Natural killer cell (primary cell): ENCODE results near the gene PSMA5. TPM values are rescaled to one million over a fixed set of nuclear protein-coding genes. Genes with fewer than 3 reads are reported as not detected.
"Not testable (repeated sequence)": the region's sequence is repeated elsewhere in the genome, so short reads cannot be mapped to it uniquely, and the experiment has no call there.

Experiments used
- ATAC-seq, 3 donors: fragments of 150-1000 bp in 2 of 3; fragments of 200-7000 bp in 1 of 3; cut with Tn5 transposase; 1 replicate in 1 of 3; 2 replicates in 2 of 3; pipeline ENCODE4 v1.10.0; 2021; ENCODE audit warnings: mild to moderate bottlenecking in 2 of 3, moderate library complexity in 2 of 3
- DNase-seq, 2 donors: peaks; one replicate each; pipeline versions ENCODE4 v3.0.0 to v3.0.0-alpha.2; 2013 to 2021; ENCODE audit warnings: mixed read lengths in 1 of 2
- H3K27ac ChIP-seq: one replicate; pipeline ENCODE4 v1.5.1; 2013; ENCODE audit warnings: mild to moderate bottlenecking, low read length
- H3K27me3 ChIP-seq: one replicate; pipeline ENCODE4 v1.6.1; 2013; ENCODE audit warnings: low read length; ENCODE audit not compliant: control insufficient read depth, insufficient read depth
- H3K36me3 ChIP-seq: one replicate; pipeline ENCODE4 v1.6.1; 2013; ENCODE audit warnings: low read length; ENCODE audit not compliant: control insufficient read depth, insufficient read depth
- H3K4me1 ChIP-seq: one replicate; pipeline ENCODE4 v1.6.1; 2013; ENCODE audit warnings: low read length; ENCODE audit not compliant: control insufficient read depth, insufficient read depth
- H3K4me3 ChIP-seq: one replicate; pipeline ENCODE4 v1.5.1; 2013; ENCODE audit warnings: low read length
- H3K9me3 ChIP-seq: one replicate; pipeline ENCODE4 v1.6.1; 2013; ENCODE audit warnings: low read length; ENCODE audit not compliant: control insufficient read depth, insufficient read depth
- H3K27ac Mint-ChIP-seq, 2 donors: one replicate each; pipeline ENCODE4 v1.8.0; 2022; ENCODE audit warnings: mild to moderate bottlenecking in 2 of 2, mixed read lengths in 2 of 2, moderate library complexity in 1 of 2
- H3K27me3 Mint-ChIP-seq, 2 donors: one replicate each; pipeline ENCODE4 v1.8.0; 2022; ENCODE audit warnings: low read depth in 2 of 2, mixed read lengths in 2 of 2
- H3K36me3 Mint-ChIP-seq: one replicate; pipeline ENCODE4 v1.8.0; 2022; ENCODE audit warnings: mixed read lengths
- H3K4me1 Mint-ChIP-seq, 2 donors: one replicate each; pipeline ENCODE4 v1.8.0; 2022; ENCODE audit warnings: mixed read lengths in 2 of 2
- H3K4me3 Mint-ChIP-seq: one replicate; pipeline ENCODE4 v1.8.0; 2022; ENCODE audit warnings: mild to moderate bottlenecking, moderate library complexity, mixed read lengths
- H3K9me3 Mint-ChIP-seq, 2 donors: one replicate each; pipeline ENCODE4 v1.8.0; 2022; ENCODE audit warnings: mixed read lengths in 2 of 2
- CTCF ChIP-seq: fragments of 200-600 bp; IDR thresholded peaks from one replicate; pipeline ENCODE4 v1.8.0; 2022; ENCODE audit warnings: antibody characterized with exemption
- WGBS: methylation state at CpG from one replicate; pipeline ENCODE4 v1.1.7; 2013; ENCODE audit warnings: missing lambda C conversion rate; ENCODE audit not compliant: insufficient coverage; 5-methylcytosine and 5-hydroxymethylcytosine counted together
- intact Hi-C: fragments of 100-400 bp; cut with micrococcal nuclease; formaldehyde crosslinking; loops from one replicate; pipeline ENCODE4 v1.14.2; 2022
- total RNA-seq, 4 donors: library from RNA; stranded (reverse); fragments of 120-200 nt in 1 of 4; gene quantifications; one replicate each; pipeline versions ENCODE4 v1.2.3 to v1.2.4, GENCODE V29; 2013 to 2022

PSMA5 gene
- total RNA-seq, 3 donors from 2014 or later (not counting 1 experiment from before 2014, with no cell fraction given): 54.7 to 76.0 (median 59.6) TPM

GRCh38 chr1:109457819-109458218, 31.6 kb upstream of the PSMA5 start:
- no peaks in the 10 kb centered on the region for H3K4me1 ChIP-seq
- no peaks in the 10 kb centered on the region for H3K36me3 Mint-ChIP-seq
- H3K27me3 ChIP-seq: peaks cover 4% of the 10 kb centered on the region
- no peak overlapping the region for H3K27ac ChIP-seq
- no peaks in the 10 kb centered on the region for H3K9me3 Mint-ChIP-seq
- ATAC-seq (no peak), DNase-seq (no peak)
- no peaks in the 10 kb centered on the region for H3K9me3 ChIP-seq
- H3K4me3 ChIP-seq: no peak overlapping the region
- no peak overlapping the region for H3K27ac Mint-ChIP-seq
- peaks cover 33 to 73% of the 10 kb centered on the region in 2 donors for H3K27me3 Mint-ChIP-seq
- 98% methylated on average over 4 of the region's 4 CpGs for WGBS
- intact Hi-C loops: no loop called here
- TF ChIP-seq CTCF: no peak
- no peaks in the 10 kb centered on the region for H3K4me1 Mint-ChIP-seq
- H3K36me3 ChIP-seq: no peaks in the 10 kb centered on the region
- H3K4me3 Mint-ChIP-seq: no peak overlapping the region

GRCh38 chr1:109454497-109455133, 28.4 kb upstream of the PSMA5 start:
- peaks cover 10% of the 10 kb centered on the region for H3K27me3 ChIP-seq
- H3K36me3 Mint-ChIP-seq: no peaks in the 10 kb centered on the region
- H3K4me1 Mint-ChIP-seq: no peaks in the 10 kb centered on the region
- DNase-seq (no peak), ATAC-seq (no peak)
- WGBS: no CpG with 5 or more reads among the region's 1 CpG
- H3K9me3 Mint-ChIP-seq: no peaks in the 10 kb centered on the region
- H3K27ac ChIP-seq: no peak overlapping the region
- intact Hi-C loops: no loop called here
- H3K4me3 ChIP-seq: no peak overlapping the region
- peaks cover 39 to 58% of the 10 kb centered on the region in 2 donors for H3K27me3 Mint-ChIP-seq
- H3K9me3 ChIP-seq: no peaks in the 10 kb centered on the region
- TF ChIP-seq CTCF: no peak
- no peak overlapping the region for H3K4me3 Mint-ChIP-seq
- no peaks in the 10 kb centered on the region for H3K36me3 ChIP-seq
- H3K4me1 ChIP-seq: no peaks in the 10 kb centered on the region
- no peak overlapping the region for H3K27ac Mint-ChIP-seq

GRCh38 chr1:109447524-109447923, 21.3 kb upstream of the PSMA5 start:
- DNase-seq (no peak), ATAC-seq (no peak)
- Mint-ChIP-seq H3K4me1 (no peaks in the 10 kb centered on the region), H3K36me3 (no peaks in the 10 kb centered on the region), H3K4me3 (no peak overlapping the region), H3K27ac (no peak overlapping the region), H3K9me3 (no peaks in the 10 kb centered on the region), H3K27me3 (peaks cover 18 to 29% of the 10 kb centered on the region in 2 donors)
- WGBS: 58% methylated on average over 4 of the region's 4 CpGs
- Histone ChIP-seq H3K4me1 (no peaks in the 10 kb centered on the region), H3K4me3 (no peak overlapping the region), H3K27me3 (peaks cover 18% of the 10 kb centered on the region), H3K9me3 (no peaks in the 10 kb centered on the region), H3K36me3 (no peaks in the 10 kb centered on the region), H3K27ac (no peak overlapping the region)
- no peak for TF ChIP-seq CTCF
- intact Hi-C loops: no loop called here

GRCh38 chr1:109445949-109446695, 19.9 kb upstream of the PSMA5 start:
- H3K4me3 Mint-ChIP-seq, intact Hi-C loops, H3K36me3 Mint-ChIP-seq, H3K9me3 Mint-ChIP-seq, H3K27ac ChIP-seq, H3K4me1 ChIP-seq, H3K4me1 Mint-ChIP-seq, ATAC-seq, H3K27ac Mint-ChIP-seq, H3K9me3 ChIP-seq, DNase-seq, H3K36me3 ChIP-seq, H3K4me3 ChIP-seq: not testable (repeated sequence)
- 75% methylated on average over 10 of the region's 11 CpGs for WGBS
- peaks cover 14 to 28% of the 10 kb centered on the region in 2 donors for H3K27me3 Mint-ChIP-seq
- H3K27me3 ChIP-seq: peaks cover 19% of the 10 kb centered on the region
